HG03342 (cell line): ENCODE measurements around the gene TIMM8A.
"Not testable (repeated sequence)": the region's sequence is repeated elsewhere in the genome, so short reads cannot be mapped to it uniquely, and the experiment has no call there.

ENCODE experiments used
- ATAC-seq: cut with Tn5 transposase; IDR thresholded peaks from one replicate; pipeline ENCODE4 v1.9.1; 2021; ENCODE audit warnings: mild to moderate bottlenecking, moderate library complexity; ENCODE audit not compliant: unreplicated experiment

The TIMM8A gene

DNA sequence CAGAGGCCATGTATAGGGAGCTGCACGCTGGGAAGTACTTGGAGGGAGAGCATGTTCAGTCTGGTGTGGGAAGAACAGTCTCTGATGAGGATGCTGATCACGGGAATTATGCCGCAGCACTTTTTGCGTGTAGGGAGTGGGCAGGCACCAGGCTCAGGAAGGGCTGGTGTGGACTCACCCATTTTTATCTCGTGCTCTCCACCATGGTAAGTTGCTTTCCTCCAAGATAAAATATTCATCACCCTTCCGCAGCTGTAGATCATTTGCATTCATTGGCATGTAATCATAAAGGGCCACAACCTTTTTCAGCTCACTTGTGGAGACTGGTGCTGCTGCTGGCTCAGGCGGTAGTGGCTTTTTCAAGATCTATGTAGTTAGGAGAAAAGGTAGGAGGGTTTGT lies 11.8 kb upstream of the TIMM8A start:
- no peak for ATAC-seq

DNA sequence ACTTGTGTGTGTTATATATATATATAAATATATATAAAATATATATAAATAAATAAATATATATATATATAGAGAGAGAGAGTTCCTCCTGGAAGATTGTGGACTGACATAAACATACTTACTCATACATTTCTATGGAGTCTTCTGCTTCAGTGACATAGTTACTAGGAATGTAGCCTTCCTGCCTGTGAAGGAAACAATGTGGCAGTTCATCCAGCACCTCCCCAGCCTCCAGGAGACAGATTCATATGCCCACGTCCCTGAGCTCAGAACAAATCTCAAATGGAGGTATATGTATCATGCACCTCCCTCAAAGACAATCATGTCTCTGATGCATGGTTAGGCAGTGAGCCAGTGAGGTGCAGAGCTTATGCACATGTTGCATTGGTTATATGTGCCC lies 11.4 kb upstream of the TIMM8A start:
- no peak for ATAC-seq

DNA sequence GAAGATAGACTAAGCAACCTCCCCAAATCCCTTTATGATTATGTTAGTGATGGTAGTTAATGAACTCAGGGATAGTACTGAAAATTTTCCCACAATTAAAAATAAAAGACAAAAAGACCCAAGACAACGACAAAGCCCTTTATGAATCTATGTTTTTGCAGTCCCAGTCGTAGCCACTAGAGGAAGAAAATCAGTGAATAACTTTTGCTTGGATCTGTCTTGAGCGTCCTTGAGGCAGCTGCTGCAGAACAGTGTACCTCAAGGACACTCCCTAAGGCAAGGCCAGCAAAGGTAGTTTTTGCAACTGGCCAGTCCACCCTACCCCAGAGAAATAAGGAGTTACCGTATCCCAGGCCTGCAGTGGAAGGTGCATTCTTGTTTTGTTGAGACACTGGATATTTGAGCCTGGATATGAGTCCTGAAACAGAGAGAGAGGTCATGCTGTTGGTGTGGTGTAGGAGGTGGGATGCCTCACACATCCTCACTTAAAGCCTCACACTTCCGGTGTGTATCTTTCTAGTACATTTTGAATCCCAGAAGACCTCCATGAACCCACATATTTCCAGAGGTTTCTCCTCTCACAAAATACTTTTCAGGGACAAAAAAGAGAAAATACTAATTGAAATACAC lies 8.7 kb upstream of the TIMM8A start:
- ATAC-seq, result no peak

DNA sequence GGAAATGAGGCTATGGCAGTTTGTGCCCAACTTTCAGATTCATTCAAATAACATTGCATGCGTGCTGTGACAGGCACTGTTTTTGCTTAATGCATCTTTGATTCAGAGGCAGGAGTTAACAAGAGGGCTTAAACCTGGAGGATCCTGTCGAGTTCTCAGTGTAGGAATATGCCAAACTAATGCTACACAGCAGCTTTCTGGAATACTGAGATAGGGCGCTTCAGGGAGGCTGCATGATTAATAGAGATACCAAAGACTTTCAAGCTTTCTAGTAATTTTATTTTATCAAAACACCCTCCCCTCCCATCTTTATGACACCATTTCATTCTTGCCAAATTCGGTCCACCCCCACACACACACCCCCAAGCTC lies 636 bp upstream of the TIMM8A start:
- ATAC-seq, result no peak

DNA sequence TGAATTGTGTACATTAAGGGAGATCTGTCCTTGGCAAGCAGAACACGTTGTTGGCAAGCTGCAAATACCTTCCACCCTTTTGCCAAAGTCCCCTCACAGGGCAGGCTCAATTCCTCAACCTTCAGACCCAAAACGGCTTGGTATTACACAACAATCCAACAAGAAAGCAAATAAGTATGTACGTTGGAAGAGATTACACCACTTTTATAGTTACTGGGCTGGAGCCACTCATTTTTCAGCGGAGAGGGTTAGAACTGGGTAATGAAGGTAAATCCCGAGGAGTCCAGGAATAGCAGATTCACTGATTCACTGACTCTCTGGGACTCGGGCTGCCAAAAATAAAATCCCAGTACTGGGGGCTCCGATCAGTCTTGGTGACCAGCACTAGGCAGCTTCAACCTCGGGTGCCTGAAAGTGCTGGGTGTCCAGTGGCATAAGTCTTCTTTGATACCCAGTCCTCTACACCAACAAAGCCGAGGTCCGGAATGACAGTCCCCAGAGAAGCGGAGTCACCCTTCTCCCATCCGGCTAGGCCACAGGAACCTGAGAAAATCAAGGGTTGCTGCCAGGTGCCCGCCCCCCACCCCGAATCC lies 587 bp downstream of the TIMM8A start:
- peak; percentile 9 for ATAC-seq

DNA sequence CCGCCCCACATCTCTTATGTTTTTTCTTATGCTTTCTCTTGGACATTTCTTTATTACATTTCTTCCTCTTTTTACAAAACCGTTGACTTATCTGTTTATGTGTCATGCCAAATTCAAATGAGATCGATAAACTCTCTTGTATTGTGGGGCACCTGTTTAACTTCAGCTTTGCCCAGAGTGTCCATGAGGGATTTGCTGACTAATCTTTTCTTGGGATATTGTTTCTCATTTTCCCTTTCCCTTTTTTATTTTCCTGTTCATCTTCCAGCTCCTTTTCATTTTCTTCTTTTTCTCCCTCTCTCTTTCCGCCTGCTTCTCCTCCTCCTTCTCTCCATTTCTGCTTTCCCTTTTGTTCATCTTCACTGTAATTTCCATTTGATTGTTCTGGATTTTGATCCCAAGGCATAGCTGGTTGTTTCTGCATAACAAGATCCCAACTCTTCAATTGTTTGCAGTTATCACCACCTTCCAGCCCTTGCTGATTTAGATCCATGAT lies 10.7 kb downstream of the TIMM8A start:
- ATAC-seq, result no peak

DNA sequence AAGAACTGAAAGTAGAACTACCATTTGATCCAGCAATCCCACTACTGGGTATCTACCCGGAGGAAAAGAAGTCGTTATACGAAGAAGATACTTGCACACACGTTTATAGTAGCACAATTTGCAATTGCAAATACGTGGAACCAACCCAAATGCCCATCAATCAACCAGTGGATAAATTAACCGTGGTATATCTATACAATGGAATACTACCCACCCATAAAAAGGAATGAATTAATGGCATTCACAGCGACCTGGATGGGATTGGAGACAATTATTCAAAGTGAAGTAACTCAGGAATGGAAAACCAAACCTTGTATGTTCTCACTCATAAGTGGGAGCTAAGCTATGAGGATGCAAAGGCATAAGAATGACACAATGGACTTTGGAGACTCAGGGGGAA lies 14.2 kb downstream of the TIMM8A start:
- not testable (repeated sequence) for ATAC-seq

DNA sequence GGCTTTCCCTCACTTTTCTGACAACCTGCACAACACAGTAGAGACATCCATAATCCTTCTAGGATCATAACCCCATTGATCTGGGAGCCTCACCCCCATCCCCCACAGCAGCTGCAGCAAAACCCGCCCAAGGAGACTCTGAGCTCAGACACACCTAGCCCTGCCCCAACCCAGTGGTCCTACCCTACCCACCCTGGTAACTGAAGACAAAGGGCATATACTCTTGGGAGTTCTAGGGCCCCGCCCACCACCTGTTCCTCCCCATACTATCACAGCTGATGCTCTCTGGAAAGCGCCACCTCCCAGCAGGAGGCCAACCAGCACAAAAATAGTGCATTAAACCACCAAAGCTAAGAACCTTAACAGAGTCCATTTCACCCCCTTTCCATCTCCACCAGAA lies 21.9 kb downstream of the TIMM8A start:
- not testable (repeated sequence) for ATAC-seq

DNA sequence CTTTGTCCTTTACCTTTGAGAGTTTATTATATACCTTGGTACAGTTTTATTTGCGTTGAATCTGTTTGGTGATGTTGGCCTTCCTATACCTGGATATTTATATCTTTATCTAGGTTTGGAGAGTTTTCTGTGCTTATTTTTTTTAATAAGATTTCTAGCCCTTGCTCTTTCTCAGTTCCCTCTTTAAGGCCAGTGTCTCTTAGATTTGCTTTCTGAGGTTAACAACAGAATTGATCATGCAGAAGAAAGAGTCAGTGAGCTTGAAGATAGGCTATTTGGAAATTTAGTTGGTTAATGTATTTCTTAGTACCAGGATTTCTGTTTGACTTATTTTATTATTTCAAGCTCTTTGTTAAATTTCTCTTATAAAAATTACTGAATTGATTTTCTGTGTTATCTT lies 44.8 kb downstream of the TIMM8A start:
- no peak for ATAC-seq
